Peyer's patch (tissue), 4 donors: ENCODE results near the gene FOXF2.

Experiments used
- CTCF ChIP-seq, 6 experiments: fragments of 450-650 bp in 4 of 6; fragments of 200-600 bp in 2 of 6; sonication (generic) in 1 of 6; IDR thresholded peaks; one replicate each; pipeline ENCODE4 v1.5.1; 2017 to 2019; ENCODE audit warnings: antibody characterized with exemption in 6 of 6, mild to moderate bottlenecking in 3 of 6, moderate library complexity in 1 of 6
- POLR2A ChIP-seq, 2 donors: fragments of 450-650 bp; IDR thresholded peaks; one replicate each; pipeline ENCODE4 v1.5.1; 2017; ENCODE audit warnings: antibody characterized with exemption in 2 of 2, mild to moderate bottlenecking in 2 of 2, moderate library complexity in 2 of 2

- no peak for TF ChIP-seq CTCF (IDR thresholded peaks at IDR 0.05)
- TF ChIP-seq POLR2A (IDR thresholded peaks at IDR 0.05), result no peak
Observed at GRCh38 chr6:1402369-1402768, 13.0 kb downstream of the FOXF2 start.
